A204.1 (cell line): ENCODE data around the gene MYRF.

Source experiments
- FAIRE-seq: peaks from 2 replicates; lab custom pipeline; 2012; peaks lifted over from hg19 to GRCh38; lab: Jason Lieb, UNC

Gene MYRF

DNA sequence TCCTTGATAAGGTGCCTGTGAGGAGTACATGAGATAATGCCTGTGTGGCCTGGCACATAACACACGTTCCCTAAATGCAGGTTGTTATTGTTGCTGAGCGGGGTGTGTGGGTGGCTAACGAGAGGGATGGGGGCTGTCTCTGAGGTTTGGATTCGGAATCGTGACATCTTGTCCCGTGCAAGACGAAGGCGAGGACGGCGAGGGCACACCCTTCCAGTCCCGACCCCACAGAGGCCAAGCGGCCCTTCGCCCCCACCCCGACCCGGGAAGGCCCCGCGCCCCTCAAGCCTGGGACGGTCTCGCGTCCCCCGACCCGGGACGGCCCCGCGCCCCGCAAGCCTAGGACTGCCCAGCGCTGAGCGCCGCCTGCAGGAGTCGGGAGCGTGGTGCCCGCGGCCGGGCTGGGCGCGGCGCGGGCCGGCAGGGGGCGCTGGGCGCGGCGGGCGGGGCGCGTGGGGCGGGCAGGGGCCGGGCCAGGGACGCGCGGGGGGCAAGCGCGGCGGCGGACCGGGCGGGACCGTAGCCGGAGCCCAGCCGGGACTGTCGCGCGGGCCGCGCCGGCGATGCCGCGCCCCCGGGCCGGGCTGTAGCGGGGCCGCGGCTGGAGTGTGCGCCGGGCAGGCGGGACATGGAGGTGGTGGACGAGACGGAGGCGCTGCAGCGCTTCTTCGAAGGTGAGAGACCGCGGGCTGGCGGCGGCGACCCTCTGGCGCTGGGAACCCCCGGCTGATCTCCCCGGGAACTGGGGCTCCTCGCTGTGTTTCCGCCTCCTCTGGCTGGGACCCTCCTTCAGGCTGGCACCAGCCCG is at the start of gene MYRF:
MYRF (plus strand) TSS at position 520 of the 808 bp plus-strand sequence; CDS start at position 629, 109 bp downstream.
- FAIRE-seq, result no peak

DNA sequence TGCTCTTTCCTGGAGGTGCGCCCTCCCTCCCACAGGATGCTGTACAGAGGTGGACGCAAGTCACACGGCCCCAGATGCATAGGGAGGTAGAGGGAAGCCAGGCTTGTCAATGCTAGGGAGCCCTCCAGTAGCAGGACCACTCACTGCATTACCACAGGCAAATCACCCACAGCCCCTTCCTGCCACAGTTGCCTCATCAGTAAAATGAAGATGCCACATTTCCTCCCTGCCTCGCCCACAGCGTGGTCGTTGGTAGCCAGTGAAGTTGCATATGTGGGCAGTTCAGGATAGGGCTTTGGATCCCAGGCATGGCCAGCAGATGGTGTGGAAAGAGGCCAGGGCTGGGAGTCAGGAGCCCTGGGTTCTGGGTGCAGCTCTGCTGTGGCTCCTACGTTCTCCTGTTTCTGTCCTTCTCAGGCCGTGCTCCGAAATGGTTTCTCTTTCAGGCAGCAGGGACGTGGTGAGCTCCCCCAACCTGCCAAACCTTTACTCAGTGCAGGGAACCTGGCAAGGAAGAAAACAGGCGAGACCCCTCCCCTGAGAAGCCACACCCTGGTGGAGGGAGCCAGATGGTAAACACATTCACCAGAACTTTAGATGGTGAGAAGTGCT is 49.6 kb upstream of the MYRF start:
- no peak for FAIRE-seq

DNA sequence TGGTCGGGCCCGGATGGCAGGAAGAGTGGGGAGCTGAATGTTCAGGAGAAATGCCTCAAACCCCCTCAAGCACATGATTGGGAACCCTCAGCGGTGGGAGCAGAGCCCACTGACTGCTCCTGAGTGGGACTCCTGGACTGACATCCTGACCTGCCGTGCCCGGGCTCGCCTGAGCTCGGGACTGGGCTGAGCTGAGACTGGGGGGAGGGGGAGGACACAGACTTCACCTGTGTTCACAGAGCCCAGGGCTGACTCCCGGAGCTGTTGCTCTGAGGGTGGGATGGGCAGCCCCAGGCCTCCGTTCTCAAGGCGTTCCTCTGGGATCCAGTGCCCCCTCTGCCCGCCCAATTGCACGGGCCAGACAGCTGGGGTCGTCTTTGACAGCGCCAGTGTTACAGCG is 47.6 kb upstream of the MYRF start:
- FAIRE-seq, result no peak

DNA sequence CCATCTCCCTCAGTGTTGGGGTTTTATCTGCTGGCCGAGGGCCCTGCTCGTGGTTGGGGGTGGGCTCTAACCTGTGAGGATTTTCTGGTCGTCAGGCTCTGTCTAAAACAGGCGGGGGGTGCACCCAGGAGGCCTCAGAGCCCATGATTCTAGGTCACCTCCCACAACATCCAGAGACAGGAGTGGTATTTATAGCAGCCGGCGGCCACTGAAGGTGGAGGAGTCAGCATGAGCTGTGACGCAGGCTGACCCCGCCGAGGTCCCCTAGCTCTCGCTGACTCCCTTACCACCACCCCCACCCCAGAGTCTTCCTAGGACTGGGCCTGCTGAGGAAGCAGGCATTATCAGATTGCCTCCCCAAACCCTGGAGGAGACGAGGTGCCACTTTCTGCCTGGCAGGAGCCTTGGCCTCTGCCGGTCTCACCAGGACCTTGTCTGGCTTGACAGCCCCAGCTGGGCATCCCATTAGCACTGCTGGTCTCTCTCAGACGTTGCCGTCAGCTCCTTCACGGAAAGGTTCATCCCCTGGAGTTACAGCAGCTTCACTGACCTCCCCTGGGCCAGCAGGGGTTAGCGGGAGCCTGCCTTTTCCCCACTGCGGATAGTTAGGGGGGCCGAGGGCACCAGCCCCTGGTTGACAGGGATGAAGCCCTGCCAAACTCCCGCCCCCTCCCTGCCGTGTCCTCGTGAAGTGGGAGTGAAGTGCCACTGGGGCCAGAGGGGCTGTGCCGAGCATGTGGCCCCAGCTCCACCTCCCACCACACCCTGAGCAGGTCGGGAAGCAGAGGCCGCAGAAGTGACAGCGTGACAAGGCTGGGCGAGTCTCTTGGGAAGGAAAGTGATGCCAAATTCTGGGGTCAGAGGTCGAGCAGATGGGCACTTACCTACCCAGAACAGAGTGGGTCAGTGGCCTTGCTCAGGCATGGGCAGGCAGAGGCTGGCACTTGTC is 45.7 kb upstream of the MYRF start:
- FAIRE-seq, result no peak

DNA sequence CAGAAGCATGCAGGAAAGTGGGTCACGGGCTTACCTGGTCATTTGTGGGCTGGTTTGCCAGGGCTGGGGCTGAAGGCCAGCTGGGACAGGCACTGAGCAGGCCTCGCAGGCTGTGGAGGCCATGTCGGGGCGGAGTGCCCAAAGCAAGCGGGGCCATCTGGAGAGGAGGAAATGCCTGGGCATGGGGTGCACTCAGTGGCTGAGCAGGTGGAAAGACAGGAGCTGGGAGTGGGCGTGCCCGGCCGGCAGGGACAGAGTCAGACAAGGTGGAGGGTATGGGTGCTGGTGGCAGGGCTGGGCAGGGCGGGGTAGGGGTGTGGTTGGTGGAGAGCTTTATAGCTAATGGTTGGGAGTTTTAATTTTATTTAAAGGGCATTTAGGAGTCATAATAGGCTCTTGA is 44.9 kb upstream of the MYRF start:
- FAIRE-seq, result no peak

DNA sequence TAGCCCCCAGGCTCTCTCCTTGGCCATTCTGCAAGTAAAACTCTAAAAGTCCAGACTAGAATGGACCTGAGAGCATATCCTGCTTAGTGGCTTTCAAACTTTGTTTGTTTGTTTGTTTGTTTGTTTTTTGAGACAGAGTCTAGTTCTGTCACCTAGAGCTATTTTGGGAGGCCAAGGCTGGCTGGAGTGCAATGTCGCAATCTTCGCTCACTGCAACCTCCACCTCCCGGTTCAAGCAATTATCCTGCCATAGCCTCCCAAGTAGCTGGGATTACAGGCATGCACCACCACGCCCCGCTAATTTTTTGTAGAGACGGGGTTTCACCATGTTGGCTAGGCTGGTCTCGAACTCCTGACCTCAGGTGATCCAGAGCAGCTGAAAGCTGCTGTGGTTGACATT is 43.3 kb upstream of the MYRF start:
- FAIRE-seq, result no peak

DNA sequence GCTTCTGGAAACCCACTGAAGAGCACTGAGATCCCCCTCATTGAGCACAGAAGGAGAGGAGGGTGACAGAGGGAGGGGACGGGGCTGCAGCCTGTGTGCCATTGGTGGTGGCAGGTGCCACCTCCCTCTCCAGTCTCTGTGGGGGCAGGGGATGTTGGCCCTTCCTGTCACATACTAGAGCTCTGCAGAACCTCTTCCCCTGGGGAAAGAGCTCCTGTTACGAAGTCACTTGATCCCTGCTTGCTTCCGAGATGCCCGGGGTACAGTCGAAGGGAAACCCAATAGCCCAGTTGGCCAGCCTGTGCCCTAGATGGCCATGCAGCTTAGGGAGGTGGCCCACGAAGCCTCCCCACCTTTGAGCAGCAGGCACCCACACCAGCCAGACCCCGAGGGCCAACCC is 42.9 kb upstream of the MYRF start:
- no peak for FAIRE-seq

DNA sequence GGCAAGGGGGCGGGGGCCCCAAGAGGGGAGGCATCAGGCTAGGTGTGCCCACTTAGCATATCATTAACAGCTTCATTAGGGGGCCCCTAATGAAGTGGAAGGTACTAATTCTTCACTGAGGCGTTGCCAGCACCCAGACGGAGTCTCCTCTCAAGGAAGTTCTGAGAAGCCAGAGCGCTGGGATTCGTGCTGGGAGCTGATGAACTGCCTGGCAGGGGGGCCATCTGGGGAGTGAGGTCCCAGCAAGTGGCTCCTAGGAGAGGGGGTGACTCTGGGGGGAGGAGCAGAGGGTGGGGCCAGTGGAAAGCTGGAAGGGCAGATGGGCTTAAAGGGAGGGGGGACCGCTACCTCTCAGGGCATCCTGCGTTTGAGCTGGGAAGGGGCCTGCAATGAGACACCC is 42.4 kb upstream of the MYRF start:
- FAIRE-seq, result no peak

DNA sequence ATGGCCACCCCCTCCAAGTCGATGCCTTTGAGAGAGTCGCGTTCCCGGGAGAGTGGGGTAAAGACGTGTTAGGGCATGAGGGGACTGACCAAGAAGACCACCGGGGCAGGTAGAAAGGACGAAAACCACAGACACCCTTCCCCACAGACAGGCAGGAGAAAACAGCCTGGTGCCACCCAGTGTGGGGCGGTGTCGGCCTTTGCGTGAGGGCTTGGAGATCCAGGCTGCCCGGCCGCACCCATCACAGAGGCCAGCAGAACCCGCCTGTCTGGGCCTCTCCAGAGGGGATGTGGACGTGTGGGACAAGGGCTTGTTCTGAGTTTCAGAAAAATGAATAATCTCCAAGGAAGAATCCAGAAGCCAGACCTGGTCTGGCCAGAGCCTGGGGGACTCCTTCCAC is 41.4 kb upstream of the MYRF start:
- no peak for FAIRE-seq

DNA sequence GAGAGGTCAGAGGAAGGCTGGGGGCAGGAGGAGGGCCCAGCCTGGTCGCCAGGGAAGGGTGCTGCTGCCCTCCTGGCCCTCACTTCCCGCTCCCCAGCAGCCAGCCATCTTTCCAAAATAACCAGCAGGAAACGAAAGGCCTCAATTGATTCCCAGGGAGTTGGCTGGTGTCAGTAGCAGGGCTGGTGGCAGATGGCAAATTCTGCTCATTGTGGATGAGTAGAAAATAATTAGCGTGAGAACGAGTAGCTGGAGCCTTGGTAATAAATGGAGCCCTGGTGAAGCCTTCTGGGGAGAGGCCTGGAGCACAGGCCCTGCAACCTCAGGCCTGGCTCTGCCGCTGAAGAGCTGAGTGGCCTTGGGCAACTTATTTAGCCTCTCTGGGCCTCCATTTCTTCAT is 40.9 kb upstream of the MYRF start:
- no peak for FAIRE-seq

DNA sequence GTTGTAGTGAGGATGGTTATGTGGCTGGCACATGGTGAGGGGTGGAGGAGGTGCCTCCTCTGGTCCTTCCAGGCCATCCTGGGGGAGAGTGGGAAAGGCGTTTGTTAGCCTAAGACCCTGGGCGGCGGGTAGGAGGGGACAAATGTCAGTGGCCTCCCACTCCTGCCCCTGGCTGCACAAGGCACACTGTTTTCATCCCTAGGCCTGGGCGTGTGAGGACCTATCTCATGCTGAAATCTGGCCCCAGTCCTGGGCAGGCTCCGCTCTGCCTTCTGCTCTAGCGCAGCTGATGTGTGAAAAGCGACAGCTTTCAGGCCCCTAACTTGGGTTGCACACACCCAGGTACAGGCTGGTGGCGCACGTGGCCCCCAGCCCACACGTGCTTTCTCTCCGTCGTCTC is 40.1 kb upstream of the MYRF start:
- FAIRE-seq, result no peak

DNA sequence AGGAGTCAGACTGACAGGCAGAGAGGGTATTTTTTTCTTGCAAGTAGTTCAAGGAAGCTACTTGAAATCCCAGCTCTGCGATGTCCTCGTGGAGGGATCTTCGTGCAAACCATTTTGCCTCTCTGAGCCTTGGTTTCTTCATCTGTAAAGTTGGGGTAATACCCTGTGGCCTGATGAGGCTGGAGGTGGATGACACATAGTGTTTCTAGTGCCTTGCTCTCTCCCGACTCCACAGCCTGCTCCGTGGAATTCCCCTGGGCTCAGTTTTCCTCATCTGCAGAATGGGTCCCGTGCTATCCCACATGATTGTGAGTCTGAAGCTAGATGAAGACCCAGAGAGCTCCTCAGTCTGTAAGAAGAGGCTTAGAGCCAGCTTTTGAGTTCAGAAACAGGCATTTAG is 39.6 kb upstream of the MYRF start:
- no peak for FAIRE-seq

DNA sequence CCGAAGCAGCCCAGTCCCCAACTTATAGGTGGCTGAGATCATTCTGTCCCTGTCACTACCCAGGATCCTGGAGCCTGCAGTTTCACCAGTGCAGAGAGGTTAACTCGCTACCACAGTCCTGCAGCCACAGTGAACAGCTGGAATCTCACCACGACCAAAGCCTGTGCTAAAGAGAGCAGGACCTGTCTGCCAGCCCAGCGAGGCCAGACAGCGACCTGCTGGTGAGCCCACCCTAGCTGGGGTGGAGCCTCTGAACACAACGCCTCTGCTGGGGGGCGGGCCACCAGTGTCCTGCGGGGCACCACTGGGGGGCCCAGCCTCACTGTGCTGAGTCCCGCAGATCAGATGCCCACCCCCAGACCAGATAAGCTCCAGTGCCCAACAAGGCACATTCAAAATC is 39.0 kb upstream of the MYRF start:
- FAIRE-seq, result no peak

DNA sequence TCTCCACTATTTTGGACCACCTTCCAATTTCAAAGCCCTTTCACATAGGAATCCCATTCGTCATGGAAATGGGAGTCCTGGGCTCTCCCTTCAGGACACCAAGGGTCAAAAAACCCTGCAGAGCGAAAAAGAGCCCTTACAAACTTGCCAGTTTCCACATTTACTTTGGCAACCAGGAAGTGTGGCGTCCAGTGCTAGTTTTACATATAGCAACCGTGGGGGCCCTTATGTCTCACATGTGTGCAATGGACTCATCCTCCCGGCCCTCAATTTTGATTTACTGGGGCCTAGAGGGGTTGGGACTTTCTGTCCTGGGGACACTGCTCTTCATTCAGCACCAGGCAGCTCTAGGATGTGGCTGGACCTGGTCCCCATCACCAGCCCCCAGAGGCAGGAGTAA is 38.5 kb upstream of the MYRF start:
- FAIRE-seq, result no peak

DNA sequence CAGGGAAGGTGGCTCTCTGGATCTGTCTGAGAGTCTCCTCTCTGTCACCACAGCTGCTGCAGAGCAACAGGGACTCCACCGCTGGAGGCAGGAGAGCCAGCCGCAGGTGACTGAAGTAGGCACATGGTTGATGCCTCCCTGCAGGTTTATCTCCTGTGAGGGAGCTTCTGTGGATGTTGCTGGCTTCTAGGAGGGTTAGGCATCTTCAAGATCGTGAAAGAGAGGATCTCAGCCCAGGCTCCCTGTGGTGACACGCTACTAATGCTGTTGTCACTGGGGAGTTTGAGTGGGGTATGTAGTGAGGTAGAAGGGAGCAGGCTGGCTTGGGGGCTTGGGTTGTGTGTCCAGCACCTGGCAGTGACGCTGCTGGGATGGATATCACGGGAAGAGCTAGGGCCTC is 38.1 kb upstream of the MYRF start:
- no peak for FAIRE-seq

DNA sequence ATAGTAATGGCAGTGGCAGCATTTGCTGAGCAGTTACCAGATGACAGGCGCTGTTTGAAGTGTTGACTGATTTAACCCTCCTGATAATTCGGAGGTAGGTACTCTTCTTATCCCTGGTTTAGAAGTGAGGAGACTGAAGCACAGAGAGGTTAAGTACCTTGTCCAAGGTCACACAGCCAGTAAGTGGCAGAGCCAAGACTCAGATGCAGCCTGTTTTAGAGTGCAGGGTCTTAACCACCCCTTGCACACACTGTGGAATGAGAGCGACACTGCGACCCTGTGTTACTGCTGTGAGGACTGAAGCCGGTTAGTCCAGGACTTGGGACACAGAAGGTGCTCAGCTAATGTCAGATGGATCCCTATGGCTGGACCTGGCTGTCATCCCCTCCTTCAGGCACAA is 37.5 kb upstream of the MYRF start:
- FAIRE-seq, result no peak

DNA sequence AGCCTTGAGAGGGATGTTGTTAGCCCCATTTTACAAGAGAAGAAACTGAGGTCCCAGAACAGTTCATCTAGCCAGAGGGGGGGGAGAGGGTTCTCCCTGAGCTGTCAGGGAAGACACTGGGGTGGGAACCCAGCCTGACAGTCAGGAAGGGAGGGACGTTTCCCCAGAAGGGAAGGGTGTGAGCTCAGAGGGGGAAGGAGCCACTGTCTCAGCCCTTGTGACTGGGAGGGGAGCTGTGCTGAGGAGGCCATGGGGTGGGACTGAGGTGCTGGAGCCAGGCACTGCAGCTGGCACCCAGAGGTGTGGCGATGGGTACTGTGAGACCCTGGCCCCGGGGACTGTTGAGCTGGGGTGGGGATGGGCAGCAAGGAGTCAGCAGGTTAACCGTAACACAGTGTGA is 36.6 kb upstream of the MYRF start:
- no peak for FAIRE-seq

DNA sequence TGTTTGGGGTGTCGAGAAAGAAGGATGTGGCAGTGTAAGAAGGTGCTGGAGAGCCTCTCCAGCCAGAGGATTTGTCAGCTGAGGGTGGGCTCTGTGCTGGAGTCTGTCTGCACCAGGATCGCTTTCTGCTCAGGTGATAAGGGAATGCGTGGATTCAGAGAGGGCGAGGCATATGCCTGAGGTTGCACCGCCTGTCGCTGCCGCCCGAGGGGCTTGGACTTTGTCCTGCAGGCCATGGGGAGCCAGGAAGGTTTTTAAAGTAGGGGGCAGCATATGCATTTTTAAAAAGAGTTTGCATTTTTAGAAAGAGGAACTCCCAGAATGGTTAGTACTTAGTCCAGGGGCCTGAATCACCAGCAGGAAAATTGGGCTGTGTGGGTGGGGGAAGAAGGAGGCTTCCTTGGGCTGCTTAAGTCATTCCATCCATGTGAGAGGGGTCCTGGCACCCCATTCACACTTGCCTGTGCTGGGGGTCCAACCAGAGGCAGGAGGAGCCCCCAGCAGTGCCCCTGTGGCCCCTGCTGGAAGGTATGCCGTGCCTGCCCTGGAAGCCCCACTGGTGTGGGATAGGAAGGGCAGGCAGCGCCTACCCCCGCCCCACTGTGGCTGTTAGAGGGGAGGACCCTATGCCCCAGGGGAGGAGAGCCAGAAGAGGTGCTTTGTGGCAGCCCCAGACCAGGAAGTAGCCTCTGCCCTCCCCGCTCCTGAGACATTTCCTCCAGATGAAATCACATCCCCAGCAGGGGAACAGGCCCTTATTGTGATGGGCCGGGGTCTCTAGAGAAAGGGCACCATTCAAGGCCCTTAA is 35.8 kb upstream of the MYRF start:
- no peak for FAIRE-seq

DNA sequence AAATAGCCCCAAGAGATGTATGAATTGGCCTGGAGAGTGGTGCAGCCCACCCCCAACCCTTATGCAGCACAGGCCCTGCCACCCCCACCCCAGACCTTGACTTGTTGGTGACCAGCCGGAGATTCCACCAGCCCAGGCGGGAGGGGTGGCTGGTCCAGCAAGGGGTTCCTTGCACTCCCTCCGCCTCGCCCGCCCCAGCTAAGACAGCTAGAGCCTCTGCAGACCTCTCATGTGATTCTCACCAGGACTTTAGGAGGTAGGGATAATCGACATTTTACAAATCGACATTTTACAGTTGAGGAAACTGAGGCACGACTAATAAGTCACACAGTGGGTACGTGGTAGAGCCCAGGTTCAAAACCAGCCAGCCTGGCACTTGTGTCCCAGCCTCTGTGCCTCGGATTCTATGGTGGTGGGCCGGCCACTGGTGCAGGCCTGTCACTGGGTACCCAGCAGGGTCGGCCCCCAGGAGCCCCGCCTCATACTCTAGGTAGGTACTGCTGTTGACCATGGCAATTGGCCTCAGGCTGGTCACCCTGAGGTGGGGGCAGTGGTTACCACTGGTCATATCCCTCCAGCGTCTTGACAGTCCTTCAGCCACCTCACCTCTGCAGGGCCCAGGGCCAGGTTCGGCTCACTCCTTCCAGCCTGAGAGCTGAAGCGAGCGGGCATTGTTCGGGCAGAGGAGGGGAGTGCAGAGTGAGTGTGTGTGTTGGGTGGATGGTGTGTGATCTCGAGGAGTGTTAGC is 35.0 kb upstream of the MYRF start:
- no peak for FAIRE-seq

DNA sequence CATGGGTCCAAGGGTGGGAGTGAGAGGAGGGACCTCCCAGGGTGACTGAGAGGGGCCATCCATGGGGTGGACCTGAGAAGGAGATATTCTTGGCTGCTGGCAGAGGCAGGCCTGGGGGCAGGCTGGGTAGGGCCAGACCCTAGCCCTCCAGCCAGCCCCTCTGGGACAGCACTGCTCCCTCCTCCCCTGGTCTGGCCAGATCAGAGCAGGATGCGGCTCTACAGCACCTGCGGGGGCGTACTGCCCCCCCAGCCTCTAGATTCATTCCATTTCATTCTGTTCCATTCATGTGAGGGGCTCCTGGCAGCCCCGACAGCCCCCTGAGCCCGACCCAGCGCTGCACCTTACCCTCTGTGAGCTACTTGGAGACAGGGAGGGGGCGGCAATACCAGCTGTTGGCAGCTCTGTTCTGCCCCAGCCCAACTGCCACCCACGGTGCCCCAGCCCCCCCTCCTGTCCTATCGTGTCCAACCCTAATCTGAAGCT is 34.3 kb upstream of the MYRF start:
- FAIRE-seq, result no peak

DNA sequence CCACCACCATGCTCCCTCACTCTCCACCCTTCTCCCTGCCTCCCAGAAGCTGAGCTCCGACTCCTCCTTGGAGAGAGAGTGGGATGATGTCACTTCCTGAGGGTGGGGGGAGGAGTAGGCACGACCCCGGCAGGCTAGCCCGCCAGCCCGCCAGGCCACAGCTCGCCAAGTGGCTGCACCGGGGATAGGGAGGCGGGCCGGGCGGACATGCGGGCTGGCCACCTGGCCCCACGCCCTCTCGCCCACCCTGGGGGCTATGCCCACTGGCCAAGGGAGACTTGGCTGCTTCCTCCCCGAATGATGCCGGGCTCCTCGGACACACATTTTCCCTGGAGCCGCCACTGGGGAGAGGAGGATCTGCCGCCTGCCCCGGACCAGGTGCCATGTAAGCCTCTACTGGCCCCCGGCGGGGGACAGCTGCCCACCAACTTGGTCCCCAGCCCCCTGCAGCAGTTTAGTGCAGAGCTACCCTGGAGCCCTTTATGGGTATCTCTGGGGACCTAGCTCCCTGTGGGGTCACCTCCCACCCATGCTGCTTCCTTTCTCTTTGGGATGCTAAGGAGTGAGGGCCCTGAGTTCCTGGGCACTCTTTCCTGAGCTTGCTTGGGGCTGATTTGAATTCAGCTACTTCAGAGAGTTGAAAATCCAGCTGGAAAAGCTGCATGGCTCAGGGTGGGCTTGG is 33.7 kb upstream of the MYRF start:
- FAIRE-seq, result no peak
